ENCODE measurements around the gene HFM1.

Gene HFM1

DNA sequence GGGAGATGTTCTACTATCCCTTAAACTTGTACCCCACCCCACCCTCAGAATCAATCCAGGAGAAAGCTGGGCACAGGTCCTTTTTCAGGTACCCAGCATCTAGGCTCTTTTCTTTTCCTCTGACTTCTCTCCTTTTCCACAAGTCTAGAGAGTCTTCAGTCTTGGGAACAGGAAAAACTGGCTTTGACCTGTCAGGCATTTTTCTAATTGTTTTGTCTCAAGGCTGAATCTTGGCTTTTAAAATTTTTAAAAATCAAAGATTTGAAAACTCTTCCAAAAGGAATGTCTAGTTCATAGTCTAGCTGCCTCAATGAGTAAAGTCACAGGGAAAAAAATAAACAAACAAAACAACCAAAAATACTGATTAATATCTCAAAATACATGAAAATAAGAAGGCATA lies 161.5 kb downstream of the HFM1 start:
- no peak for TF ChIP-seq CTCF (conservative IDR thresholded peaks at IDR 0.05; ENCODE audit: low read depth, low read length)
- H3K4me3 ChIP-seq (ENCODE audit: low read length) = no peak overlapping the region
- DNase-seq (ENCODE audit: low read depth) = no peak

DNA sequence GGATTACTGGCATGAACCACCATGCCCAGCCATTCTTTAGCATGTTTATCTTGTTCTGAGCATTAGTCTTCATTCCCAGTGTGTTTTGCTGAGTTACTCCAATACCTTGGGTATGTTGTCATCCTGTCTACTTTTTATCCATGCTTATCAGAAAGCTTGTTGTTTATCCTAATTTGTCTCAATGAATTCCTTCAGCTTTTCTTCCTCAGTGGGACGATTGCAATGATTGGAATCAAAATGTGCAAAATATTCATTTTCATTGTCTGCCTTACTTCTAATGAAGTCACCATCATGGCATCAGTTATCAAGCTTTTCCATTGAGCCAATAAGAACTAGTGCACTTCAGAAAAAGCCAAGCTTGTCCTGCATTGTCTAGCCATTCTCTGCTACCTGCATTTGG lies 170.5 kb downstream of the HFM1 start:
- DNase-seq (ENCODE audit: low read depth) = no peak
- TF ChIP-seq CTCF (conservative IDR thresholded peaks at IDR 0.05; ENCODE audit: low read depth, low read length) = no peak
- no peak overlapping the region for H3K4me3 ChIP-seq (ENCODE audit: low read length)

GRCh38 chr1:91226741-91227140 lies 177.9 kb downstream of the HFM1 start:
- TF ChIP-seq CTCF (conservative IDR thresholded peaks at IDR 0.05; ENCODE audit: low read depth, low read length) = no peak
- no peak for DNase-seq (ENCODE audit: low read depth)
- H3K4me3 ChIP-seq (ENCODE audit: low read length) = no peak overlapping the region

DNA sequence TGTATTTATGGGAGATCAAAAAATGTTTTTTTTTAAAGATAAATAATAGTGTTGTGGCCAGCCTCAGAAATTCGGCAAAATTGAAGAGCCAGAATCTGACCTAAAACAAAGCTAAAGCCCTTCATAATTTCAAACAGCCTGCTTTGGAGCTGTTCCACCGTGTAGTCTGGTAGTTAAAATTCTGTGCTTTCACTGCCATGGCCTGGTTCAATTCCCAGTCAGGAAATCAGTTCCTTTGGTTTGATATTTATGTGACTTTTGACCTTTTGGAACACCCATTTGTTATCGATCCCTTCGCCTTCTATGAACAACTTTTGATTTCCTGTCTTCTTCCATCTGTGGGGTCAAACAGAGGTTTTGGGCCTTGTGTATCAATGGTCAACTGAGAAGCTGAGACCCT lies 179.8 kb downstream of the HFM1 start:
- no peak for DNase-seq (ENCODE audit: low read depth)
- no peak overlapping the region for H3K4me3 ChIP-seq (ENCODE audit: low read length)
- no peak for TF ChIP-seq CTCF (conservative IDR thresholded peaks at IDR 0.05; ENCODE audit: low read depth, low read length)

GRCh38 chr1:91221017-91221416 lies 183.6 kb downstream of the HFM1 start:
- no peak overlapping the region for H3K4me3 ChIP-seq (ENCODE audit: low read length)
- no peak for DNase-seq (ENCODE audit: low read depth)
- TF ChIP-seq CTCF (conservative IDR thresholded peaks at IDR 0.05; ENCODE audit: low read depth, low read length) = no peak

GRCh38 chr1:91217911-91218310 lies 186.7 kb downstream of the HFM1 start:
- TF ChIP-seq CTCF (conservative IDR thresholded peaks at IDR 0.05; ENCODE audit: low read depth, low read length) = no peak
- H3K4me3 ChIP-seq (ENCODE audit: low read length) = no peak overlapping the region
- DNase-seq (ENCODE audit: low read depth) = no peak

Measured in retinal pigment epithelial cell (primary cell).